ENCODE data around the gene CALU. TPM values are rescaled to one million over a fixed set of nuclear protein-coding genes. Genes with fewer than 3 reads are reported as not detected.

The CALU gene
- total RNA-seq, 1 donor from 2014 or later, result 516 TPM

GRCh38 chr7:128755075-128755818 lies 16.1 kb downstream of the CALU start:
- Mint-ChIP-seq H3K9me3 (ENCODE audit: unreplicated experiment) (no peaks in the 10 kb centered on the region), H3K27me3 (ENCODE audit: unreplicated experiment) (no peaks in the 10 kb centered on the region), H3K36me3 (ENCODE audit: unreplicated experiment) (peaks cover 38% of the 10 kb centered on the region), H3K4me3 (ENCODE audit: unreplicated experiment) (no peak overlapping the region), H3K27ac (ENCODE audit: unreplicated experiment) (no peak overlapping the region), H3K4me1 (ENCODE audit: unreplicated experiment) (peaks cover 38% of the 10 kb centered on the region)
- no peak for DNase-seq (ENCODE audit: extremely low spot score, unreplicated experiment)
- TF ChIP-seq CTCF (IDR thresholded peaks at IDR 0.05), result no peak

DNA sequence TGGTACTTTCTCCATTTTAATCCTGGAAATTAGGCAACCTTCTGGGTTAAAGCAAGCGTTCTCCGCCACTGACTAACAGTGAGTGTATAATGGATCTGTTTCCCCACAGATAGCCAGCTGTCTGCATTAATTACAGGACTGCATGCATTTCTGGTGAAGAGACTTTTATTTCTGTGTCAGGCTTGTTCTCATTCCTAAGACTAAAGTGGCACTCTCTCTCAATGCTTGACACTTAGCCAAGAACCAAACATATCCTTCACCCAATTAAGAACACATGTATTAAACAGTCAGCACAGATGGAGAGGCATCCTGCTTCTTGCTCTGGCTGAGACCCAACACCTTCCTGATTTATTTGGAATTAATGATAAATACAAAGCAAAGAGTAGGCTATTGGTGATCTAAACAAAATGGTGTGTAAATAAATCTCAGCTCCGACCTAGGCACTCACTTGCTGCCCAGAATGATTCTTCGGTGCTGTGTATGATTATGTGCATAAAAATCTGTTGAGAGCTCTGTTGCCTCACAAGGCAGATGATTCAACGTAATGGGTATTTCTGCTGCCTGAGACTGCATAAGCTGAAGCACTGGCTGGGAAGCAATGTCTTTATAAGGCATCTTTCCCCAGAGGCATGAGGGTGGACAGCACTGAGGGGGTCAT lies 16.8 kb downstream of the CALU start:
- peaks cover 36% of the 10 kb centered on the region for H3K36me3 Mint-ChIP-seq (ENCODE audit: unreplicated experiment)
- TF ChIP-seq CTCF (IDR thresholded peaks at IDR 0.05), result no peak
- H3K9me3 Mint-ChIP-seq (ENCODE audit: unreplicated experiment), result no peaks in the 10 kb centered on the region
- no peaks in the 10 kb centered on the region for H3K27me3 Mint-ChIP-seq (ENCODE audit: unreplicated experiment)
- peak overlapping the region; percentile 28 for H3K4me3 Mint-ChIP-seq (ENCODE audit: unreplicated experiment)
- H3K27ac Mint-ChIP-seq (ENCODE audit: unreplicated experiment), result peak overlapping the region; percentile 69
- no peak for DNase-seq (ENCODE audit: extremely low spot score, unreplicated experiment)
- peaks cover 38% of the 10 kb centered on the region for H3K4me1 Mint-ChIP-seq (ENCODE audit: unreplicated experiment)

- Mint-ChIP-seq H3K4me3 (ENCODE audit: unreplicated experiment) (no peak overlapping the region), H3K27me3 (ENCODE audit: unreplicated experiment) (no peaks in the 10 kb centered on the region), H3K36me3 (ENCODE audit: unreplicated experiment) (peaks cover 47% of the 10 kb centered on the region), H3K4me1 (ENCODE audit: unreplicated experiment) (peaks cover 39% of the 10 kb centered on the region), H3K9me3 (ENCODE audit: unreplicated experiment) (no peaks in the 10 kb centered on the region), H3K27ac (ENCODE audit: unreplicated experiment) (peak overlapping the region; percentile 69)
- no peak for DNase-seq (ENCODE audit: extremely low spot score, unreplicated experiment)
- no peak for TF ChIP-seq CTCF (IDR thresholded peaks at IDR 0.05)
Observed at GRCh38 chr7:128757203-128757602, 18.0 kb downstream of the CALU start.

- Mint-ChIP-seq H3K27me3 (ENCODE audit: unreplicated experiment) (no peaks in the 10 kb centered on the region), H3K4me1 (ENCODE audit: unreplicated experiment) (peaks cover 39% of the 10 kb centered on the region), H3K36me3 (ENCODE audit: unreplicated experiment) (peaks cover 42% of the 10 kb centered on the region), H3K9me3 (ENCODE audit: unreplicated experiment) (no peaks in the 10 kb centered on the region), H3K4me3 (ENCODE audit: unreplicated experiment) (no peak overlapping the region), H3K27ac (ENCODE audit: unreplicated experiment) (peak overlapping the region; percentile 32)
- no peak for TF ChIP-seq CTCF (IDR thresholded peaks at IDR 0.05)
- DNase-seq (ENCODE audit: extremely low spot score, unreplicated experiment), result no peak
Observed at GRCh38 chr7:128758553-128758952, 19.4 kb downstream of the CALU start.

- Mint-ChIP-seq H3K27me3 (ENCODE audit: unreplicated experiment) (no peaks in the 10 kb centered on the region), H3K27ac (ENCODE audit: unreplicated experiment) (no peak overlapping the region), H3K9me3 (ENCODE audit: unreplicated experiment) (no peaks in the 10 kb centered on the region), H3K36me3 (ENCODE audit: unreplicated experiment) (peaks cover 42% of the 10 kb centered on the region), H3K4me3 (ENCODE audit: unreplicated experiment) (no peak overlapping the region), H3K4me1 (ENCODE audit: unreplicated experiment) (peaks cover 36% of the 10 kb centered on the region)
- no peak for DNase-seq (ENCODE audit: extremely low spot score, unreplicated experiment)
- TF ChIP-seq CTCF (IDR thresholded peaks at IDR 0.05), result no peak
Observed at GRCh38 chr7:128759242-128759641, 20.1 kb downstream of the CALU start.
